Spleen (tissue), 11 donors: ENCODE data around the gene MAP1A. TPM values are rescaled to one million over a fixed set of nuclear protein-coding genes. Genes with fewer than 3 reads are reported as not detected.

Source experiments
- DNase-seq: peaks from one replicate; pipeline ENCODE4 v3.0.0-alpha.2; 2020
- H3K27ac ChIP-seq, 8 donors: fragments of 200-600 bp; sonication (generic) in 7 of 8; 1 replicate in 4 of 8; 2 replicates in 4 of 8; pipeline versions ENCODE4 v1.5.0 to v1.8.0; 2016 to 2021; ENCODE audit warnings: inconsistent platforms in 4 of 8, mild to moderate bottlenecking in 4 of 8, moderate library complexity in 1 of 8
- H3K27me3 ChIP-seq, 7 donors: fragments of 200-600 bp; sonication (generic) in 6 of 7; replicated peaks in 1 of 7; 1 replicate in 4 of 7; 2 replicates in 3 of 7; pipeline versions ENCODE4 v1.5.0 to v1.8.0; 2016 to 2021; ENCODE audit warnings: inconsistent platforms in 3 of 7, mild to moderate bottlenecking in 1 of 7
- H3K36me3 ChIP-seq, 6 donors: fragments of 200-600 bp; sonication (generic) in 5 of 6; 1 replicate in 4 of 6; 2 replicates in 2 of 6; pipeline versions ENCODE4 v1.5.0 to v1.8.0; 2016 to 2021; ENCODE audit warnings: inconsistent platforms in 2 of 6
- H3K4me1 ChIP-seq, 6 donors: fragments of 200-600 bp; sonication (generic) in 5 of 6; 1 replicate in 3 of 6; 2 replicates in 3 of 6; pipeline versions ENCODE4 v1.5.0 to v1.8.0; 2016 to 2021; ENCODE audit warnings: inconsistent platforms in 3 of 6
- H3K4me3 ChIP-seq, 8 donors: fragments of 200-600 bp; sonication (generic) in 7 of 8; 1 replicate in 4 of 8; 2 replicates in 4 of 8; pipeline versions ENCODE4 v1.5.0 to v1.8.0; 2016 to 2021; ENCODE audit warnings: inconsistent platforms in 4 of 8, mild to moderate bottlenecking in 4 of 8, moderate library complexity in 2 of 8
- H3K9me3 ChIP-seq, 8 donors: fragments of 200-600 bp; sonication (generic) in 7 of 8; 1 replicate in 4 of 8; 2 replicates in 4 of 8; pipeline versions ENCODE4 v1.5.0 to v1.8.0; 2016 to 2021; ENCODE audit warnings: inconsistent platforms in 4 of 8
- CTCF ChIP-seq, 11 experiments: fragments of 200-600 bp in 7 of 11; fragments of 450-650 bp in 4 of 11; sonication (generic) in 4 of 11; IDR thresholded peaks in 8 of 11; conservative IDR thresholded peaks in 3 of 11; 1 replicate in 7 of 11; 2 replicates in 4 of 11; pipeline versions ENCODE4 v1.4.0 to v1.8.0; 2016 to 2021; ENCODE audit warnings: antibody characterized with exemption in 11 of 11, inconsistent platforms in 4 of 11, mild to moderate bottlenecking in 1 of 11
- POLR2A ChIP-seq, 3 donors: fragments of 450-650 bp; IDR thresholded peaks; one replicate each; pipeline ENCODE4 v1.5.1; 2017; ENCODE audit warnings: antibody characterized with exemption in 3 of 3, mild to moderate bottlenecking in 1 of 3
- POLR2AphosphoS5 ChIP-seq, 3 donors: sonication (generic); formaldehyde crosslinking; IDR thresholded peaks; one replicate each; pipeline ENCODE4 v1.5.1; 2017; ENCODE audit warnings: antibody characterized with exemption in 3 of 3
- WGBS, 5 donors: extraction: QIAGEN DNeasy Blood & Tissue Kit in 3 of 5; methylation state at CpG; one replicate each; pipeline versions ENCODE4 v1.1.5 to v1.1.7; 2013 to 2018; 5-methylcytosine and 5-hydroxymethylcytosine counted together
- intact Hi-C: fragments of 100-400 bp; cut with DNase I; formaldehyde crosslinking; loops from one replicate; pipeline ENCODE4 v1.15.0; 2023; ENCODE audit warnings: low total_unique reads
- polyA plus RNA-seq, 3 donors: library from polyadenylated mRNA; stranded (reverse); fragments of 200-250 nt; gene quantifications; one replicate each; pipeline ENCODE4 v1.2.1, GENCODE V29; 2013
- total RNA-seq, 7 donors: library from RNA; depleted of rRNA in 3 of 7; stranded (reverse); fragments of >200 nt in 3 of 7; fragmentation: NEBNext Ultra II Directional in 4 of 7; extraction: Animal tissue kit (Norgen Biotek cat#: 25700) in 4 of 7; gene quantifications; one replicate each; pipeline versions ENCODE4 v1.1.0 to v1.2.1, GENCODE V29; 2016 to 2021
- donor health status: healthy with polysubstance abuse.
- donor health status: DM: no; HTN: no; CAD: no; lungs with moderate emphysema.
- donor health status: DM: no; HTN: no; CAD: no.
- donor health status: Bipolar disorder and iron deficiency.
- donor health status: healthy.
- donor health status: DM: no; HTN: no; CAD: no.
- donor health status: DM: yes; HTN: yes; CAD: no.

Gene MAP1A
- total and polyA plus RNA-seq, 10 donors = 0.15 to 5.4 (median 2.6) TPM

- intact Hi-C loops = no loop called here
- WGBS, 5 donors = 72 to 96% (median 89%) methylated on average over 1 of the region's 1 CpG
- TF ChIP-seq POLR2A (IDR thresholded peaks at IDR 0.05) (no peak), POLR2AphosphoS5 (IDR thresholded peaks at IDR 0.05) (no peak), CTCF (IDR thresholded peaks at IDR 0.05 in 8 of 11, conservative IDR thresholded peaks at IDR 0.05 in 3 of 11) (no peak)
- Histone ChIP-seq H3K4me3 (no peak overlapping the region), H3K36me3 (no peaks in the 10 kb centered on the region), H3K27ac (no peak overlapping the region), H3K4me1 (peaks cover 4 to 23% (median 17%) of the 10 kb centered on the region in 6 donors), H3K27me3 (peaks cover 0 to 7% (median 0%) of the 10 kb centered on the region in 7 donors), H3K9me3 (no peaks in the 10 kb centered on the region)
- no peak for DNase-seq
These were observed 9.0 kb upstream of the MAP1A start for GRCh38 chr15:43508421-43508820.

GRCh38 chr15:43508991-43509659 is 8.3 kb upstream of the MAP1A start:
- no peaks in the 10 kb centered on the region for H3K36me3 ChIP-seq
- peaks cover 0 to 7% (median 0%) of the 10 kb centered on the region in 7 donors for H3K27me3 ChIP-seq
- TF ChIP-seq POLR2A (IDR thresholded peaks at IDR 0.05) = no peak
- no peak for TF ChIP-seq POLR2AphosphoS5 (IDR thresholded peaks at IDR 0.05)
- TF ChIP-seq CTCF (IDR thresholded peaks at IDR 0.05 in 8 of 11, conservative IDR thresholded peaks at IDR 0.05 in 3 of 11) = no peak
- no peaks in the 10 kb centered on the region for H3K9me3 ChIP-seq
- H3K4me1 ChIP-seq = peaks cover 4 to 23% (median 17%) of the 10 kb centered on the region in 6 donors
- H3K27ac ChIP-seq = peak overlapping the region in 6 of 8 donors; percentile 74 to 86 (median 81)
- 70 to 80% (median 75%) methylated on average over 9 of the region's 9 CpGs for WGBS, 5 donors
- DNase-seq = no peak
- H3K4me3 ChIP-seq = peak overlapping the region in 1 of 8 donors; percentile 62
- intact Hi-C loops = no loop called here

GRCh38 chr15:43509660-43510199 is 7.7 kb upstream of the MAP1A start:
- H3K27ac ChIP-seq = peak overlapping the region; percentile 54 to 86 (median 80)
- no peak for DNase-seq
- H3K27me3 ChIP-seq = peaks cover 0 to 7% (median 0%) of the 10 kb centered on the region in 7 donors
- no peak for TF ChIP-seq CTCF (IDR thresholded peaks at IDR 0.05 in 8 of 11, conservative IDR thresholded peaks at IDR 0.05 in 3 of 11)
- no peak for TF ChIP-seq POLR2A (IDR thresholded peaks at IDR 0.05)
- no peak for TF ChIP-seq POLR2AphosphoS5 (IDR thresholded peaks at IDR 0.05)
- 58 to 61% (median 60%) methylated on average over 8 of the region's 8 CpGs for WGBS, 5 donors
- intact Hi-C loops = no loop called here
- no peaks in the 10 kb centered on the region for H3K36me3 ChIP-seq
- peak overlapping the region in 6 of 8 donors; percentile 60 to 79 (median 75) for H3K4me3 ChIP-seq
- peaks cover 4 to 25% (median 17%) of the 10 kb centered on the region in 6 donors for H3K4me1 ChIP-seq
- H3K9me3 ChIP-seq = no peaks in the 10 kb centered on the region
